ENCODE results near the gene LSM6.
A peak's percentile ranks its signal among the peaks of the same experiment; 100 is the strongest.

The LSM6 gene

DNA sequence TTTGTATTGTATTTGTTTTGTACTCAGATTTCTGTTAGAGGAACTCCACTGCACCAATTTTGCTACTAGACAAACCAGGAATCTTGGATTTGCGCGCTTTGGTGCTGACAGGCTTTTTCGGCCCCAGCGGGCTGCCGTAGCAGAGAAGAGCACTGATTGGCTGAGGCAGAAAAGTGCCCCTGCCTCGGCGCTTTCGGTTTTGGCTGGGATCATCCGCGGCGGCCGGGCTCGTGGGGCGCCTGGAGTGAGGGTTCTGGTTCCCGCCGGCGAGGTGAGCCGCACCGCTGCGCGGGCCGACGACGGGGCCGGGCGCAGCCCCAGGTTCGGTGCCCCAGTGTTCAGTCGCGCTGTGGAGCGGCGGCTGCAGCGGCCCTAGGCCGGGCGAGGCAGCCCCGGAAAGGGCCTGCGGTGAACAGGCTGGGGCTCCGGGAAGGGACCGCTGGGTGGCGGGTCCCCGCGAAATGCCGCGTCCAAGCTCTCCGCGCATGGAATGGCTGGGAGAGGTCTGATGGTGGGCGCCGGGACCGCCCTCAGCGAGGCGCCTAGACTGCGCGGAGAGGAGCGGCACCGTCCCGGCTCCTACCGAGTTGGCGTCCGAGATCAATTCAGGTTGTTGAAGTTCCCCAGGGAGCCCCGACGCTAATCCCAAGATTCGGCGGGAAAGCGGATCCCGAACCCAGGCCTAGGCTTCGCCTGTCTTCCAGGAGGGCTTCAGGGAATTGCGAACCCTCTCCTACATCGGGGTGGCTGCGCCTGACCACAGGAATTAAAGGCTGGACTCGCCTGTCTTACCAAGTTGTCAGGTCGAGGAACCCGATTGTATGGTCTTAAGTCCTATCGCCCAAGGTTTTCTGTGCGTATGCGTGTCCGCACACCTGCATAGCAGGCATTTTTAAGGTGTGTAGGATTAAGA, at the start of gene LSM6:
LSM6 (plus strand) TSS at position 178 of the 913 bp plus-strand sequence. CDS start 7,204 bp downstream, outside the sequence.
- DNase-seq = peak; percentile 89 to 95 (median 91)

DNA sequence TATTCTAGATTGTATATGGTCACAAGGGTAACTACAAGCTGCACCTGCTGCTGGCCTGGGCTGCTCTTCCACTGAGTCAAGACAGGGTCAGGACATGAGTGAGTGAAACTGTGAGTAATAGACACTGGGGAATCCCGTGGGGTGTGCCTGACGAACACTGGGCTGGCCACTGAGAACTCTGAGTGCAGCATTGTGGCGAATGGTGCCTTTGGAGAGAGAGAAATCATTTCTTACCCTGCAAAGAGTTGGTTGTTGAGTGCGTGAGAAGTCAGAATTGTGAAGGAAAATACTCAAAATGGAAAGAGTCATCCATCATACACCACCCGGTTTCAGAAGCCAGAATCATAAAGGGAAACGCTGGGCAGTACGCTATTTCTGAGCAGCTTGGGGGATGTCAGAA, 43.1 kb upstream of the LSM6 start:
- peak; percentile 52 to 64 (median 52) for DNase-seq

DNA sequence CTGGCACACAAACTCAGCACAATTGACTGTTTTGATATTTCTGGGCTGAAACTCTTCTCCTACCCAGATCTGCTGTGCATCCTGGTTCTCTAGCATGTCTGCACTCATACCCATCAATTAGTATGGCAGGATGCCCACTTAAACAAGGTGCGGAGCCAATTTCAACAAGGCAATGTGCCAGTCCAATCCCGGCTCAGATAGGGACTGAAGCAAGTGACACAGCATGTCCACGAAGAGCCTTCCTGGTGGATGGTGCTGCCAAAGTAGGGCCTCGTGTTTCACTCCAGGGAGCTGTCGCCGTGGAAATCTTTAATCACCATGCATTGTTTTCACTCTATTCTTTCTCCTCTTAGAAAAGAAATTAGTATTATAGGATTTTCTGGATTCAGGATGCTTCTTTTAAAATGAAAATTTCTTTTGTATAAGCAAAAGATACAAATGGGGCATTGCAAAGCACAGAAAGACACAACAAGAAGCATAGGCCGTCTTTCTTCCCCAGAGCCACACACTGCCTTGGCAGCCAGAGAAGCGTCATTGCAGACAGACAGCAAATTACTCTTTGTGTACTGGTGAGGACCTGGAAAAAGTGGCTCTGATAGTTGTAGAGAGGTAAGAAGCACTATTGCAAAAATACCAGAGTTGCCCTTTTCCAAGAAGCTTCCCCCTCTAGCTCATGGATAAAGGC, 40.6 kb upstream of the LSM6 start:
- no peak for DNase-seq

DNA sequence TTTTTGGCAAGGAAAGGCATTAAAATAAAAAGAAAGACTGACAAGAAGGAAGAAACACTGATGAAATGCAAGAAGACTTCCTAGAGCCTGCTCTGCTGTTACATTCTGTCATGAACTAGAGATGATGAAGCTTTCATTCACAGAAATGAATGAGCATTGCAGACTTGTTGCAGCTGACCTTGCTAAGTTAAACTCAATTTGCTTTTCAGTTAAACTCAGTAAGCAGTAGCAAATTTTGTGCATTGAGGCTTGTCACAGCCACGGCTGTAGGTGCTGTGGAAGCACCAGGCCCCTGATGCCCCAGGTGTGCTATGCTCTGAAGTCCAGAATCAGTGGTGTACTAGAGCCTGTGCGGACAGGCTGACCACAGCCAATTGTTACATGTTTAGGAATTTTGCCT, 39.6 kb upstream of the LSM6 start:
- no peak for DNase-seq

DNA sequence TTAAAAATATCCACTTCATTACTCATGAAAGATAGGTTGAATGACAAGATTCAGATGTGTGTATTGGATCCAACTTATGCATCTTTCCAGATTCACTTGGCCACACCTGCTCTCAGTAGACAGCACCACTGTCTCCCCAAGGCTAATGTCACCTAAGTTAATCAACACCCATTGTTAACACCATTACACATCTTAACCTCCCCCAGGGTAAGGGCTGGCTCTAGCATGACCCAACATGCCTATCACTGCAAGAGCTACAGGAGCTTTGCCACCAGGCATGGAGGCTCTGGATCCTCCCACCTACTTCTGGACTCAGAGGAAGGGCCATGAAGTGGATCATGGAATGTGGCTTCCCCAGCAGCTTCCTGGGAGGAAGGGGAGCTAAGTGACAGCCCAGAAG, 32.8 kb upstream of the LSM6 start:
- no peak for DNase-seq

DNA sequence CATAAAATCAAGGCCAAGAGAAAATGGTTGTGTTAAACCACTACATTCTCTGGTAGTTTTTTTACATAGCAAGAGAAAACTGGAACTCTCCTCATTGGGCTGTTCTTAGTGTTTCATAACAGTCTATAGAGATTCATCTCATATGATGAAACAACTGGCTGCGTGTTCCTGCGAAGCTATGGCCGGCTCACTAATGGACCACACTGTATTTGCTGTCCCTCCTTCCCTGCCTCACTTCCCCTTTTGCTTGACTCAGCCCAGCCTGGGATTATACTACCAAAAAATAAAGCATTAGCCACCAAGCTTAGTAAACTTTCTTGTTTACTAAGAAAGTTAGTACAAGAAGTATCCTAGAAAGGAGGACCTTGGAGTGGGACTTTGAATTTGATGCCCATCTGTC, 31.6 kb upstream of the LSM6 start:
- peak; percentile 55 to 72 (median 68) for DNase-seq

DNA sequence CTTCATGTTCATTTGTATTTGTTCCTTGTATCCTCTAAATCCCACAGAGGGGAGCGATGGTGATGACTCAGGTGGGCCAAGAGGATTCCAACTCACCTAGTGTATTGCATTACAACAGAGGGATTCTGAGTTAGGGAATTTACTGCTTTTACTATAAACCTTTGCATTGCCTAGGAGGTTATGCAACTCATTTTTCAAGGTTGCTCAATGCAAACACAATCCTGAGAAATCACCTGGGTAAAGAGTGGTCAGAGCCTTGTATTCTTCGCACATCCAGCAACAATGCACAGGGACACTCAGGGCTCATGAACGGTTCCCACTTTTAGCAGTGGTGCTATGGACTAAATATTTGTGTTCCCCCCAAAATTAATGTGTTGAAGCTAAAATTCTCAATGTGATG, 28.6 kb upstream of the LSM6 start:
- no peak for DNase-seq

DNA sequence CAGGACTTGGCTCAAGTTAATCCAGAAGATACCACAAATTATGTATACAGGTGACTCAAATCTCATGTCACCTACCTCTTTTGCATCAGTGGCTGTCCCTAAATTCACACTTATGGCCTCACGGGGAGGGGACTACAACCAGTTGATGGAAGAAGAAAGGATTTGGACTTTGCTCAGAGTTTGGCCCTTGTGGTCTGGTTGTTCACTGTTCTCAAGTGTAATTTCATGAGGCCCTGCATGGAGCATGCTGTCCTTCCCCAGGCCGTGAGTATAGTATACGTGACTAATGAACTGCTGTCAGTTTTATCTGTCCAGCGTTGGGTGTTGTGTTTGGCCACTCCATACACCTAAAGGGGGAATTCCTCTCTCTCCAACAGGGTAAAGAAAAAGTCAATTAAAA, 27.5 kb upstream of the LSM6 start:
- no peak for DNase-seq

DNA sequence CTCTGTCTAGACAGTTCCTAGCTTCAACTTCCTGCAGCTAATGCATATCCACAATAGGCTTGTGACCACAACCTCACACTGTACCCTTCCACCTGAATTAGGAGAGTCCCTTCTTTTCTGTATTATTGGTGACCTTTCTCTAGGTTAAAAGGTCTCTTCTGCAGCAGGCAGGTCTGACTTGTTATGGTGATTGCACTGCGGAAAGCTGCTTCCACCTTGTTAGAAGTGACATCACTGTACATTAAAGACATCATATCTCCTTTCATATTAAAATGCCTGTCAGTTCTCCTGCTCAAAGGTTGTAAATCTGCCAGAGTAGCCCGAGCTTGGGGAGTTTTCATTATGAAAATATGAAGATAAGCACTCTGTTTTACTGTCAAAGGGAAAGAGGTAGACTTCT, 21.5 kb upstream of the LSM6 start:
- DNase-seq = no peak

DNA sequence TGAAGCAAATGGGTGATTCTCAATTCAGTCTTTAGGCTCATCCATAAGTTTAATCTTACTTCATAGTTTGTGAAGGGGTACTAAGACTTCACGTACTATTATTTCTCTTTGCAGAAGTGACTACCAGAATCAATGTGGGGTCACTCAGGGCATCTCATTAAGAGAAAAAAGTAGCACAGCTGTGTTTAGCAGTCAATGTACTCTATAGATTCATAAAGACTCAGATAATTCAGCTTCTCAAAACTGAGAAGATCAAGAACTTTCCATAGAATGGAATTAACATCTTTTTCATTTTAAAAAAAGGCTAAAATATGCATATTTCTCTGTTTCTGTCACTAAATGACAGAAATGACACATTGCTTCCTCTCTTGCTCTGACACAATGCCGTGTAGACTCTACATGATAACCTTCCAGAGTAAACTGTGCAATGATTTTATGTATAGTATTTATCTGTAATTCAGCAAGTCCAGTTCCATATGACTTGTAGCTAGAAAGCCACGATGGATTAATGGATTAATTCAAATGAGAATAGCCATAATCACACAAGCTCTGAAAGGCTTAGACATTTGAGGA, 20.3 kb upstream of the LSM6 start:
- no peak for DNase-seq

DNA sequence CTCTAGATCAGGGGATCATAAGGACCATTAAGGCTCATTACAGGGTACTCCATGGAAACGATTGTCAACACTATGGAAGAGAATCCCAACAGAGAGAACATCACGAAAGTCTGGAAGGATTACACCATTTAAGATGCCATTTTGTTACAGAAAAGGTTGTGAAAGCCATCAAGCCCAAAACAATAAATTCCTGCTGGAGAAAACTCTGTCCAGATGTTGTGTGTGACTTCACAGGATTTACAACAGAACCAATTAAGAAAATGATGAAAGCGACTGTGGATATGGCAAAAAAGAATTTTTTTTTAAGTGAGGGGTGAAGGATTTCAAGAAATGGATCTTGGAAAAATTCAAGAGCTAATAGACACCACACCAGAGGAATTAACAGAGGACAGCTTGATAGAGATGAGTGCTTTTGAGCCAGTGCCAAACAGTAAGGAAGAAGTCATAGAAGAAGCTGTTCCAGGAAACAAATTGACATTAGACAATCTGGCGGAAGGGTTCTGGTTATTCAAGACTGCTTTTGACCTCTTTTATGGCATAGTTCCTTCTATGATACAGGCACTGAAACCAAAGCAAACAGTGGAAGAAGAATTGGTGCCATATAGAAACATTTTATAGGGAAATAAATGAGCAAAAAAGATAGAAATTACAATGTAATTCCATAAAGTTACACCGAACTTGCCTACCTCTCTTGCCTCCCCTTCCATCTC, 17.3 kb upstream of the LSM6 start:
- DNase-seq = no peak

DNA sequence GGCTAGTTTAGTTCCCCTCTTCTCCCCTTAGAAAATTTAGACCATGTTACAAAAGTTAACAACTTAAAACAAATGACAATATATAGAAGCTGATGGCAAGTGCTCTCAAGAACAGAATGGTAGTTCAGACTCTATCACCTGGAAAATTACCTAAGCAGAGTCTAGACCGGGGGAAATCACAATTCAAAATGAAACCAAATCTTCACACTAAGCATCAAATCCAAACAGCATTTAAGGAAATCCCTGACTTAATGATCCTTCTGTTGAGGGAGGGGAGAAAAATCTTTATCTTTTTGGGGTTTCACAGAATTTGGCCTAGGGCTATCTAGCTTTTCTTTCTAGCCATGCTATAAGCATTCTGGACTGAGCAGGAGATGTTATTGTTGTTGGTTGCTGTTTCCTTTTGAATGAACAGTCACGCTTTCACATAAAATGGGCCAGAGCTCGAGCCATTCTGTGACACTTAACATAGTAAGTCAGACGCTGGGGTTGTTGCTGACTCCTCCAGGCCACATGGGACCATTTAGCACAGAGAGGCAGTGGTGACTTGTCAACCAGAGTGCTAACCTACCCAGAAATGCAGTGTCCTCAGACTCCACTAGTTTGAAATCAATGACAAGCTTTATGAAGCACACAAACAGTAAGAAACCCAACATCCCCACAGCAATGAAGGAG, 16.0 kb upstream of the LSM6 start:
- no peak for DNase-seq

DNA sequence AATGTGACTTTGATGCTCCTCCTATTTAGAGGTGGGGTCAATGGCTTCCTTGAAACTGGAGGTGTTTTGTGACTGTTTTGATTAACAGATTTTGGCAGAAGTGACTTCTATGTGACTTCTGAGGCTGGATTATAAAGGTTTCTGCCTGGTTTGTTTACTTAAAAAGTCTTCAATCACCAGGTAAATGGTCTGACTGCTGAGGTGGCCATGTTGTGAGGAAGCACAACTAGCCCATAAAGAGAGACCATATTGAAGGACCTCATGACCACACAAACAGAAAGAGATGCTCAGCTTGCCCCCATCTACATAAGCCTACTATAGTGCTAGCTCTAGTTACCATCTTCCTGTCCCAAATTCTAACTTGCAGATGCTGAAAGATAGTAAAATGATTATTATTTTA, 14.3 kb upstream of the LSM6 start:
- DNase-seq = no peak

DNA sequence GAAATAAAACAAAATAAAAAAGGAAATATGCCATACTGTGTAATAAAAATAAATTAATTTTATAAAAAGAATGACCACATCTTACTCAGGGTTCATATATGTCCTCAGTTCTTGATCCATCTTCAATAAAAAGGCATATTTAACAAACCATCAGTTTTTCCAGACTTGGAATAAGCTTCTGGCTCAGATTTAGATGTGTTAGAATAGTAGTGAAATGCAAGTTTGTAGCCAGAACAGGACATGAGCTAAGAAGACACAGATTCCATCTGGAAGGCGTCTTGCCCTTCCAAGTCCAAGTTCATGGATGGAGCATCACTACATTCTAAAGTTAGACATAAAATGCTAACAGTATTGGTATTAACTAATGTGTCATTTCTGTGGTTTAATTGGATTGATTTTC, 10.3 kb upstream of the LSM6 start:
- DNase-seq = no peak

DNA sequence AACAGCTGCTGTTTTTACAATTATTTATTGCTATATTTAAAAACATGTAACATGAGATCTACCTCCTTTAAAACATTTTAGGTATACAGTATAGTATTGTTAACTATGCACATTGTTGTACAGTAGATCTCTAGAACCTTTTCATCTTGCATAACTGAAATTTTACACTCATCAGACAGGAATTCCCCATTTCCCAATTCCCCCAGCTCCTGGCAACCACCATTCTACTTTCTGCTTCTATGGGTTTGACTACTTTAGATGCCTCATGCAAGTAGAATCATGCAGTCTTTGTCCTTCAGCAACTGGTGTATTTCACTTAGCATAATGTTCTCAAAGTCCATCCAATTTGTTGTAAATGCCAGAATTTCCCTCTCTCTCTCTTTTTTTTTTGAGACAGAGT, 9.7 kb upstream of the LSM6 start:
- peak; percentile 35 to 54 (median 40) for DNase-seq

DNA sequence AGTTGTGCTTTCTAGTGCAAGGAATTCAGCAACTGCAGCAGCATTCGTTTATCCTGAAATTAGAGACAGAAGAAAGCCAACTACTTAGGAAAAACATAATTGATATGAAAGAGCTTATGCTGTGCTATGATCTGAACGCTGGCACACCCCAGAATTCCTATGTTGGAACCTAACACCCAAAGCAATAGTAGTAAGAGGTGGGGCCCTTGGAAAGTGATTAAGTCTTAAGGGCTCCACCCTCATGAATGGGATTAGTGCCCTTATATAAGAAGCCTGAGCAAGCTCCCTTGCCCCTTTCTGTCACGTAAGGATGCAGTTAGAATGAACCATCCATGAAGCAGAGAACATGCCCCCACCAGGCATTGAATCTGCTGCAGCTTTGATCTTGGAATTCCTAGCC, 5.4 kb upstream of the LSM6 start:
- DNase-seq = no peak

DNA sequence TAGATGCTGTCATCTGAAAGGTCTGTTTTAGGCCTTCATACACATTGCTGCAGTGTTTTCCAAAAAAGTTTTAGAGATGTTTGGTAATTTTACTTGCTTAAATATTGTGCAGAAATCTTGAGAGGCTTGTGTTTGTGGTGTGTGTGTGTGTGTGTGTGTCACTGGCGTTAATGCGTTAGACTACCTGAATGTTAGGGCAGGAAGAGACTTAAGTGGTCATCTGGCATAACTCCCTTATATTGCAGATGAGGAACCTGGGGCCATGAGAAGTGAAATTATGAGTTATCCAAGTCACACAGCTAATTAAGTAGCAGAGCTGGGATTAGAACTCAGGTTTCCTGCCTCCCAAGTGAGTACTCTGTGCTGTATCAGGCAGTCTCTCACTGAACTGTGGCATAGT, 1.4 kb downstream of the LSM6 start:
- DNase-seq = peak; percentile 12 to 33 (median 28)

DNA sequence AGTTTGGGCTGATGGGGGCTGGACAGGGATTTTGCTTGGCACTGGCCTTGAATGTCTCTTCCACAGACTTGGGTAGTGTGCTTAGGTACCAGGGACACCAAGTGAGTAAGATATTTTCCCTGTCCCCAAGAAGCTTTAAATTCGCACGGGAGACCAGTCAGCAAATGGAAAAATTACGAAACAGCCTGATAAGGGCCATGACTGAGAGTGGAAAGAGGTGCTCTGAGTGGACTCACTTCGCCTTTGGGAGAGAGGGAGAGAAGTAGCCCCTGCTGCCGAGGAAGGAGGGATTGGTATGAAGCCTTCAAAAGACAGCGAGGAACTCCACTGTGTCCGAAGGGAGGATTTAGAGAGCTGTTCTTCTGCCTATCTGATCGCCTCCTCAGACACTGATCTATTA, 2.6 kb downstream of the LSM6 start:
- no peak for DNase-seq

DNA sequence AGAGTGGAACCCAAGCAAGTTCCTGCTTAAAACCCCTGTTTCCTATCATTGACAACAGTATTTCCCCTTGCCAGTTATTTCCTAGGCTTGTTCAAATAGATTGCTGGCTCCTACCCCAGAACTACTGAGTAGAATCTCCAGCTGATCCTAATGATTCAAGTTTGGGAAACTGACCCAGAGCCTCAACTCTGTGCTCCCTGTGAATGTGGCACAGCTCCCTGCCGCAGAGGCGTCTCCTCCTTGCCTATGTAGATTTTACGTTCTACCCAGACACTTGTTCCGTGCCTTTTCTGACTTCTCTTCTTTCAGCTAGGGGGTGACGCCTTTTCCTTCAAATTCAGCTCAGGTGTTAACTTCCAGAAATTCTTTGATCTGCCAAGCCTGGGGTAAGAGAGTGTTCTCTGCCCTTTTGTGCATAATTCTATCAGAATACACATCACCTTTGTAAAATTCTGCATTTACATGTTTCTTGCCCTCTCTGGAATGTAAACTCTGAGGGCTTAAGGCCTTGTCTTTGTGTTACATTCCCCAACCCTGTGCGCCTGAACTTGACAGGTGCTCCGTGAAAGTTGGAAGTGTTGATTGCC, 4.4 kb downstream of the LSM6 start:
- DNase-seq = no peak

DNA sequence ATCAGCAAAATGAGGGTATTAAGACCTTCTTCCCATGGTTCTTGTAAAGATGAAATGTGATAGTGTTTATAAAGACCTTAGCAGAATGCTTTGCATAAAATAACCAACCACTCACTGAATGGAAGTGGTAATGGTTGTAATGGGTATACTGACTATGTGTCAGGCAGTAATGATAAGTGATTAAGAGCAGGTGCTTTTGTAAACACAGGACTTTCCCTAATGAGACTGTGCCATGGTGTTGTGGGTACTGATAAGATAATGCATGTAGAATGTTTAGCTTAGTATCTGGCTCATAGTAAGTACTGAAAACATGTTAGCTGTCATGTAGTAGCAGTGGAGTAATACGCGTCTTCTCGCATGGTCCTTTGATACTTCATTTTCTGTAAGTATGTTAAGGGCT, 6.9 kb downstream of the LSM6 start:
- DNase-seq = no peak

DNA sequence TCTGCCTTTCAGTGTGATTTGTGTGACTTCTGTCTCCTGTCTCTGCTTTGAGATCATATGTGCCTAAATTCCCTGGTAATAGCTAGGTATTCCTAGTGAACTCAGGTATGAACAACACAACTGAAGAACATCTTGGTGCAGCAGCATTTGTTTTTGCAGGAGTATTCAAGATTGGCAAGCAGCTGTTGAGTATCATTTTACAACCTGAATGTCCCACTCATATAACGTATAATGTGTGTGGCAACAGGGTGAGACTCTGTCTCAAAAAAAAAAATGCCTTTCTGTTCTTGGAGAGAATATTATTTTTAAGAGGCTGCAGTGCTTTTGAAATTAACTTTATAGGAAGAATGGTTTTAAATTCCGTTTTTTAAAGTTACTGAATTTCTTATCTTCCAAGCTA, 7.7 kb downstream of the LSM6 start:
- DNase-seq = no peak

DNA sequence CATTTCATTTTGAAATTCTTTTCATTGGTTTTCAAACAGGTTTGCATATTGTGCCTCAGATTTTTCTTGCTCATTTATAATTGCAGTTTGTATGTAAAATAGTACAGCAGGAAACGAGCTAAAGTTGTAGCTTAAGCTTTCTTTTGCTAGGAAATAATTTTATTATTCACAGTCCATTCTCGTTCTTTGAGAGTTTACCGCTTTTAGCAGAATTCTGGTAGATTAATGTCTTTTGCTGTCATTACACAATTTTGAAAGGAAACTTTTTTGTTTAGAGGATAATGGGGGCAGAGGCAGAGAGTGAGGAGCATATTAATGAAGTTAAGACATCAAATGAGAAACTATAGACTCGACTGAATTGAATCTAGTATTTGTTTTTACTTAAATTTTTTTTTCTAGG, 10.5 kb downstream of the LSM6 start:
- no peak for DNase-seq

Measured in suppressor macrophage treated with lipopolysaccharide for 1 hour (primary cell).